ENCODE measurements around the gene SPINK1.

- no peak for TF ChIP-seq ZBTB7A (IDR thresholded peaks at IDR 0.05; ENCODE audit: low read depth)
- no peak for TF ChIP-seq RAD21 (IDR thresholded peaks at IDR 0.05; ENCODE audit: low read depth)
- no peak for TF ChIP-seq TAF1 (IDR thresholded peaks at IDR 0.05; ENCODE audit: low read depth)
- TF ChIP-seq NFIC (IDR thresholded peaks at IDR 0.05): no peak
- no peak for TF ChIP-seq YY1 (IDR thresholded peaks at IDR 0.05; ENCODE audit: low read depth)
- TF ChIP-seq CREB1 (IDR thresholded peaks at IDR 0.05; ENCODE audit: low read depth): no peak
- no peak for TF ChIP-seq REST (IDR thresholded peaks at IDR 0.05; ENCODE audit: low read depth)
- no peak for TF ChIP-seq USF1 (IDR thresholded peaks at IDR 0.05)
- TF ChIP-seq CEBPB (IDR thresholded peaks at IDR 0.05): no peak
- TF ChIP-seq TCF12 (IDR thresholded peaks at IDR 0.05; ENCODE audit: low read depth): no peak
- no peak for TF ChIP-seq MAX (IDR thresholded peaks at IDR 0.05)
- no peak for TF ChIP-seq EGR1 (IDR thresholded peaks at IDR 0.05)
These were observed 9.7 kb downstream of the SPINK1 start for GRCh38 chr5:147821766-147822165.

Data from Ishikawa (cell line).